Fibroblast of skin of abdomen (primary cell): ENCODE data around the gene SORCS2.

Source experiments
- DNase-seq: peaks from one replicate; pipeline ENCODE4 v3.0.0-alpha.2; 2013

The SORCS2 gene

DNA sequence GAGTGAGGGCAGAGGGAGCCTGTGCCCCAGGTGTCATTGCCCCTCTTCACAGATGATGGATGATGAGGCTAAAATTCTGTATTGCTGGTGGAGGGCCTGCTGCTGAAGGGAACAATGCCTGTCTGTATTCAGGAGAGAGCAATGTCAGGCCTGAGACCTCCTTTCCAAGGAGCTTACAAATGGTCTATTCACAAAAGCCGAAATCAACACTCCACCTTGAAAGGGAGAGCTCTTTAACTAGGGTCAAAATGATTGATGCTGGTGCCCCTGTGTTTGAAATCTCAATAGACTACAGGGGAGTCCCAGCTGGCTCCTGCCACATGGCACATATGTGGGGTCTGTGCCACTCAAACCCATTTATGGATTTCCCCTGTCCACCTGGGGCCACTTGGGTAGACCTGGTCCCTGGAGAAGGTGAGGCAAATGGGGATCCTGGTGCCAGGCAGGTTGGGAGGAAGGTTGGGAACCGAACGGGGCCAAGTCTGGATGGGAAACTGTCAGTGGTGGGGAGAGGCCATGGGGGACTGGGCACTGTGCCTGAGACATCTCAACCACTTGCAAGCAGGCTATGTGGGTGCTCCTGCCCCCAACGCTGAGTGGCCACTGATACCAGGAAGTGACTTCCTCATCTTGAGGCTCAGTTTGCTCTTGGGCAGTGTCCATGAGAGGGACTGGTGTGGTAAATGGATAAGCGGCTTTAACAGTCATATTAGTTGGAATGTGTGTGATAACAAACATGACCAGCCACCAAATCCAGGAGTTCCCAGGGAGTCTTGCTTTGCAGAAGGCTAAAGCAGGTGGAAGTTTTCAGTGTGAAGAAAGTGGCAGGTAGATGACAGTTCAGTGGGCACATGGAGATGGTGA lies 466.2 kb downstream of the SORCS2 start:
- DNase-seq, result no peak

DNA sequence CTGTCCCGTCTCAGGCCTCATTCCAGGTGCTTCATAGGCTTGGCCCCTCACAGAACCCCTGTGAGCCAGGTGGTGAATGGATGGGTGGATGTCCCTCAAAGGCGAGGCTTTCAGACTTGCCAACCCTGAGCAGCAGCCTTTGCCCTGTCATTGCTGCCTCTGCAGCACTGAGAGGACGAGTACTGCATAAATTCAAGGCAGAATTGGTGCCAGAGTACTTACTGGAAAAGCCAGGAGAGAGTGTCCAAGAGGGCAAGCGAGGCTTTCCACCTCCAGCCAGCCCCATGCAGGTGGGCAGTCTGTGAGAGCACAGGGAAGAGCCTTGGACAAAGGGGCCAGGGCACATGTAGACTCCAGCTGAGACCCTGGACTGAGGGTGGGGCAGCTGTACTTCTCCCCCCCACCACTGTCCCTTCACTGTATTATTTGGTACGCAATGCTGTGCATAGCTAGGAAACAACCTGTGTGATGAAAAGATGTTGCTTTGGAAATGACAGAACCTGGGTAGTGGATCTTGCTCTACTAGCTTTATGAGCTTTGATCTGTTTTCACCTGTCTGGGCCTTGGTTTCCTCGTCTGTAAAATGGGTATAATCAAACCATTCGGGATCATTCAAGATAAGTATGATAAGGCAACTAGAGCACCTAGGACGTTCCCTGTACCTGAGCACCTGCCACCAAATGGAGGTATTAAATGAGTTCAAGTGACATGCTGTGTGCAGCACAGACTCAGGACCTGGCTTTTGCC lies 467.3 kb downstream of the SORCS2 start:
- DNase-seq, result no peak

DNA sequence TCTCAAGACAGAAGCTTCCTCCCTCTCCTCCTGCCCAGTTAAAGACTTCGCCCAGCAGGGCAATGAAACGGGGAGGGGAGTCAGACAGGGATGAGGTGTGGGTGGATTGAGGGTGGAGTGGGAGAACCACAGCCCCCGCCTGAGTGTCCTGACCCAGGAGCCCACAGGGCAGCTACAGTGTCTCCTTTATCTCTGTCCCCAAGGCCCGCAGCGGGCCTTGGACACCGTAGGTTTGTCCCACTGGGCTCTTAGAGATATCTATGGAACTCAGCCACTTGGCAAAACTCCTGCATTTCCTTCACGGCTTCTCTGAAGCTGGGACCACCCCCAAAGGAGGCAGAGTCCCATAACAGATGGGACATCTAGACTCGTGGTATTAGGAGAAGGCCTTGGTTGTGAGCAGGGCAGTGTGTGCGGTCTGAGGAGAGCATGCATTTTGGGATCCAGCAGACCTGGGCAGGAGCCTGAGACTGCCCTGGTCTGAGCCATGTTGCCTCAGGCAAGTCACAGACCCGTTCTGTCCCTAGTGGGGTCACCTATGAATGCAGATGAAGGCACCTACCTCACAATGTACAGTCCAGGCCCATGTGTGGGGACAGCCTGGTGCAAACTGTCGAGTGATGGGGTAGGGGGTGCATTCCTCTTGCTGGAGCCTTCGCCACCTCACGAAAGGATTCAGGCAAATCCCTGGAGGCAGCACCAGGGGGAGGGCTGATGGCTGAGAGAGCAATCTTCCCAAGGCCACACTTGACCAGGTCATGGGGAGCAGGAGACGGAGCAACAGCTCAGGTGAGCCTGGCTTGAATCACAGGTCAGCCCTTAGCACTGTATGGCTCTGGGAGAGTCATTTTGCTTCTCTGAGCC lies 468.1 kb downstream of the SORCS2 start:
- no peak for DNase-seq

DNA sequence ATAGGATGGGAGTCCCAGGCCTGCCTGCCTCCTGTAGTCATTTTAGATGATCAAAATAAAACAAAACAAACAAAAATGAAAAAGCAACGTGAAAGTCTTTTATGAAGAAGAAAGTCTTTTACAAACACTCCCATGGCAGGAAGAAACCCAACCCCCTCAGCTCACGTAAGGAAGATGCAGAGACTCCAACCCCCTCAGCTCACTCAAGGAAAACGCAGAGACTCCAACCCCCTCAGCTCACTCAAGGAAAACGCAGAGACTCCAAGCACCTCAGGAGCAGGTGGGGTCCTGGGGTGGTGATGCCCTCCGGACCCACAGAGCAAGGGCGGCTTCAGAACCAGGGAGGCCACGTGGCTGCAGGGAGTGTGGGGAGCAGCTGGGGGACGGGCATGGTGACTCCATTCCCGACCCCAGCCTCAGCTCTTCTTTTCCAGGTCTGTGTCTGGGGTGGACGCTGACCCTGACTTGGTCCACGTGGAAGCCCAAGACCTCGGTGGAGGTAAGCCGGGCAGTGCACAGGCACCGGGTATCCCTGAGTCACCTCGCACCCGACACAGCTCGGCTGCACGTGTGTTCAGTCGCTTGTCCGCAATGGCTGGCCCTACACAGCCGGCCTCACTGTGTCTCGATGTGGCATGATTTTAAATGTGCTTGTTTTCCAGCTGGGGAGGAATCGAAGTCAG lies 468.9 kb downstream of the SORCS2 start:
- no peak for DNase-seq

DNA sequence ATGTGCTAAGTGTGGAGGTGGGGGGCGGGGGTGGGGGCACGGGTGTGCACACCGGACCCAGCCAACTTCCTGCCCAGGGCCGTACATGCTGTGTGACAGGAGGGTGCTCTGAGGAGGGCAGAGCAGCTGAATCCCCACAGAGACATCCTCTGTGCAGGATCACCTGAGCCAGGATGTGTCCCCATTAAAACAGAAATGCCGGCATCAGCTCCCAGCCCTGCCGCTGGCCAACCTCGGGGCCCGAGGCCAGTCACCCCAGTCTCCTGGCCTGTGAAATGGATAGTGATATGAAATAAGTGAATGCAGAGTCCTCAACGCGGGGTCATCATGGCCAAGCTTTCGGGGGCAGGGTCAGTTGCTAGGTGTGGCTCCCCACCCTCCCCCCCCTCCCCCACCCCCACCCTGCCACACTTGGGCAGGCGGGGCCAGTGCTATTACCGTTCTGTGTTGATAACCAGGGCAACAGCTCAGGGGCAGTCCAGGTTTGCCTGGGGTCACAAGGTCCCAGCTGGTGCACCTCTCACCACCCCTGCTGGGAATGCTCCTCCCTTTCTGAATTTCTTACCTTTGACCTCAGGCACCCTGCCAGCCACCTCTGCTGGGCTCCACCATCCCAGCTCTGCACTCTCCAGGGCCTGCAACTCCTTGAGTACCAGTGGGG lies 469.6 kb downstream of the SORCS2 start:
- no peak for DNase-seq

DNA sequence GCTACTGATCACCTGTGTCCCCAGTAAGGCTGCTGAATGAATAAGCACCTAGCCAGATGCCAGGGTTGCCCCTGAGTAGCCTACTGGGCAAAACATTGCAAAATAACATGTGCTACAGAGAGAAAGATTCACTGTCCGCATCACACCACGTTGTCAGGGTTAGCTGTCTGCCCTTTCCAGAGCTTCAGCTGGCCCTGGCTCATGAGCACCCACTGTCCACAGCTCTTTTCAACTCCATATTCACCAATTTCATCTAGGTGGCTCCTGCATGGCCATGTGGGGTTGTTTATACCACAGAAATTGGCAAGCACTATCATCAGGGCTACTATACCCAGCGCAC lies 470.1 kb downstream of the SORCS2 start:
- no peak for DNase-seq

DNA sequence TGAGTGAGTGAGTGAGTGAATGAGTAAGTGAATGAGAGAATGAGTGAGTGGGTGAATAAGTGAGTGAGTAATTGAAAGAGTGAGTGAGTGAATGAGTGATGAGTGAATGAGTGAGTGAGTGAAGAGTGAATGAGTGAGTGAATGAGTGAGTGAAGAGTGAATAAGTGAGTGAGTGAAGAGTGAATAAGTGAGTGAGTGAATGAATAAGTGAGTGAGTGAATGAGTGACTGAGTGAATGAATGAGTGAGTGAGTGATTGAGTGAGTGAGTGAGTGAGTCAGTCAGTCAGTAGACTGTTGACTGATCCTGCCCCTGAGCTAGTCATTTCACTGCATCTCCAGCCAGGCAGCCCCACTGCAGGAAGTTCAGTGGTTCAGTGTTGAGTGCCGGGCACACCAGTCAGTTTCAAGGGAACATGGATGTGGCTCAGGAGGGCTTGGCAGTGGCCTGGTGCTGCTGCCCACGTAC lies 470.8 kb downstream of the SORCS2 start:
- DNase-seq, result no peak

DNA sequence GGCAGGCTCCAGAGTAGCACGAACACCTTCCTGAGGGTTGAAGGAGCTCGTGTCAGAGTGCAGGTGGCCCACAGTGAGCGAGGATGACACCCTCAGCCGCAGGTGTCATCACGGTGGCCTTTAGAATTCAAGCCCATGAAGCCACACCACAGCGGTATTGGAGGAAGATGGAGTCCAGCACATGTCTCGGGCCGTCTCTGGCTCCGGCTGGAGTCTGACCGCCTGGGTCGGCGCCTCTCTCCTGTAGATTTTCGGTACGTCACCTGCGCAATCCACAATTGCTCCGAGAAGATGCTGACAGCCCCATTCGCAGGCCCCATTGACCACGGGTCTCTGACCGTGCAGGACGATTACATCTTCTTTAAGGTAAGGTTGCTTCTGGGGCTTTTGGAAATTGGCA lies 471.8 kb downstream of the SORCS2 start:
- no peak for DNase-seq

DNA sequence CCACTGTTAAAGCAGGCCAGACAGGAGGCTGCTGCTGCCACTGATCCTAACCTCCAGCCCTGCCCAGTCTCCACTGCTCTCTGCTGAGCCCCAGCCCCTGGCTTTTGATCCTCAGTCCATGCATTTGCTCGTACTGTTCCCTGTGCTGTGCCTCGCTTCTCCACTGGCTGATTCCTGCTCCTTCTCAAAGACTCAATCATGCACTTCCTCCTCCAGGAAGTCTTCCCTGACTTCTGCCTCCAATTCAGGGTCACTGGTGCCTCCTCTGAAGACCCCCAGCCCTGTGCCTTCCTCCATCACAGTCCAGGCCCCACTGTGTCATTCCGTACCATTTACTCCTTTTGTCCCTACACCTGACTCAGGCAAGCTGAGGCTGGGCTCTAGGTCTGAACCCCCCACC lies 473.0 kb downstream of the SORCS2 start:
- no peak for DNase-seq

DNA sequence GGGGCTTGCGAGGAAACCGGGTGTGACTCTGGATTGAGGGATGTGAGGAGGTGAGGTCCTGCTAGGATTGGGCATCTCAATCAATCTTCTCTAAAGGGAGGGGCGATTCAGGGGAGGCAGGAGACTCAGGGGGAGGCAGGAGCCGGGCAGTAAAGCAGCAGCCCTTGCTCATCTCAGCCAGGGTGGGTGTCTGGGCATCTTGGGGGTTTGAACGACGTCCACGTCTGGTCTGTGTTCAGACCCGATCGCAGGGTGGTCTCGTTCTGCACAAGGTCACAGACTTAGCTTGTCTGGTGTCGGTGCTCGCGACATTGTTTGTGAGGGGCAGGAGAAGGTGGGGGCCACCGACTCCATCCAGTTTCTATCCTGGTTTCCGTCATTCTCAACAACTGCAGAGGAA lies 473.7 kb downstream of the SORCS2 start:
- no peak for DNase-seq

DNA sequence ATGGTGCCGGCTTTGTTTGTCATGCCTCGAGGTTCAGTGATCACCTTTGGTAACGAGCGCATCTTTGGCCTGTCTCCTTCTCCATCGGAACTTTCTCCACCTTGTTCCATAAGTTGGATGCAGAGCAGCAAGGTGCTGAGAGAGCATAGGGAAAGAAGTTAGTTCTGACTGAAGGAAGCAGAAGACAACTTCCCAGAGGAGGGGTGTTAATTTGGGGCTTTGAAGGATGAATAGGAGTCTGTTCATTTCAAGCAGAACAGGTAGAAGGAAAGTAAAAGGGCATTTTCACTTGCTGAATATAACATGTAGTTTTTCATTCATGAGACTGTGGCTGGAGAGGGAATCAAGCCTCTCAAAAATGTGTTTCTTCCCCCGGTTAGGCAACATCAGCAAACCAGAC lies 474.4 kb downstream of the SORCS2 start:
- DNase-seq, result no peak

DNA sequence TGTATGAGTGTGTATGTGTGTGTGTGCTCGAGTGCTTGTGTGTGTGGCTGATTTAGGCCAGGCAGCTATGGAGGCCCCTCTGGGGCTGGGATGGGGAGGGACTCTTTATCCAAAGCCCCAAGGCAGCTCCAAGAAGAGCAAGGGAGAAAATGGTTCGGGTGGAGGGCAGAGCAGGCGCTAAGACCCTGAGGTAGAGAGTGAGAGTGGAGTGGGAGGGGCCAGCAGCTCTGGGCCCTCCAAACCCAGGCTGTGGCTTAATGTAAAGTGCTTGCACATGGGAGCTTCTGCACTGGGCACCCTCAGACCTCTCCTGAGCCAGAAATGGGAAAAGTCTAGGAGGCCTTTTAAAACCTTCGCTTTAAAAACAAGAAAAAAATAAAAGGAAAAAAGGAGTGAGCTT lies 475.9 kb downstream of the SORCS2 start:
- no peak for DNase-seq

DNA sequence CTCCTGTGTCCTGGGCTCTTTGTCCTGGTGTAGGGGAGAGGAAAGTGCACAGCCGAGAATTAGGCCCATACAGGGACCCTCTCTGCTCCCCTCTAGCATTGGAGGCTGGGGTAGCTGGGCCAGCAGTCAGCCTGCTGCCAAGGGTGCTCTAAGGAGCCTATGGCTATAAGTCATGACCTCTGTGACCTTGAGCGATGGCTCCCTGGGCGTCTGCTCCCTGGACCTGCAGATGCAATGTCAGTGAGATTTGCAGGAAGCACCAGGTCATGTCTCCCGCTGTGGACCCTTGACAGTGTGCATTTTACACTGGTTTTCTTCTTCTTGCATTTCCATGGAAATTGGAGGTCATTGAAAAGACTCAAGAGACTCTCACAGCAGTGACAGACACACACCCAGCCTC lies 476.5 kb downstream of the SORCS2 start:
- DNase-seq, result no peak

DNA sequence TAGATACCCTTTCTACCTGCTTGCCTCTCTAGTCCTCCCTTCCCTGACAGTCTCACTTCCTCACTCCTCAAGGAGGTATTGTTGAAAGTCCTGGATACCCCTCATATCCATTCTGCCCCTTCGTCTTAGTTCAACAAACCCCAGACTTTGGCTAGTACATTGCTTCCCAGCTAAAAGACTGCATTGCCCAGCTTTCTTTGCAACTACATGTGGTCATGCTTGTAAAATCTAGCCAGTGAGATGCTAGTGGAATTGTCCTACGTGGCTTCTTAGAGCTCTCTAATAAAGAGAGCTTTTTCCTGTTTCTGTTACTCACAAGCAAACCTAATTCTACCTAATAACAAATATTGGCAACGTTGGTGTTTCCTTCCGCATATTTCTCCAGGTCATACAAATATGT lies 480.3 kb downstream of the SORCS2 start:
- DNase-seq, result no peak

DNA sequence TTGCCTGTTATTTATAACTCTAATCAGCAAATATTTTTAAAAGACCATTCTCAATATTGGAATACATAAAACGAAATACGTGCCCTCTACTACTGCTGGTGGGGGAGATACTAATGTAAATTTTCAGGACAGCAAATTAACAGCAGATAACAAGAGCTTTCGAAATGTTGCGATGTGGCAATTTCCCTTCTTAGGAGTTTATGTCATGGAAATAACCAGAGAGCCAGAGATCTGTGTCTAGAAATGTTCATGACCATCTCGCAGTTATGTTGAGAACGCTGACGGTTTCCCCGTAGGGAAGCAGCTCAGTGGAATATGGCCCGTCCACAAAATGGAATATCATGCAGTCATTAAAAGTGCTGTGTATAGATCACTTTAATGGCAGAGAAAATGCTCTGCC lies 480.8 kb downstream of the SORCS2 start:
- no peak for DNase-seq

DNA sequence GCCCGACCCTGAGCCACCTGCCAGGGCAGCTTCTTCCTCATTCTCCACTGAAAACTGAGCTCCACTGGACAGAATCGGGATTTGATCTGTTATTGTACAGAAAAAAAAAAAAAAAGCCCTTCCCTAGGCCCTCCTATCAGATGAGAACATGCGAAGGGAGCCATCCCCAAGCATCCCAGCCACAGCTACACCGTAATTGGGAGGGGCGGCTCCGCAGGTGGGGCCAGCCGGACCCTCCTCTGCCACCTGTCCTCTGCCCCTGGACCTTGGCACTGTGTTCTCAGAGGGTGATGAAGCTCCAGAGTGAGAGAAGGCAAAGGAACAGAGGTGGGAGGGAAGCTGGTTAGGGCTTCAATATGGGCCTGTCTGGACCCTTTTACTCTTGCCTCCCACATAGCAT lies 482.4 kb downstream of the SORCS2 start:
- DNase-seq, result no peak

DNA sequence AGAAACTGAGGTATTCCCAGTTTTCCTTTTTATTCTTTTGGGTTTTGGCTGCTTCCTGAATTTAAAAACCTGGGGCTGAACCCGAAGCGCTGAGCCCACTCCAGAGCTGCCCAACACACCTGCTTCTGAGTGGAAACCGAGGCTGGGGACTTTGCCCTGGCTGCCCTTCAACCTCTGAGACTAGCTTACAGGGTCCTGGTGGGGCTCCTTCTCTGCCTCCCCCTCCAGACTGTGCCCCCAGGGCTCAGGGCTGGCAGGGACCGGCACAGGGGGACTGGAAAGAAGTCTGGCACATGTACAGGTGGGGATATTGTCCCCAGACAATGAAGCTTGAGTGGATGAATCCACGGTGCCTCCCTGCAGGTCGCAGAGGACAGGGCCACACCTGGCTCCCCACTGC lies 482.8 kb downstream of the SORCS2 start:
- no peak for DNase-seq

DNA sequence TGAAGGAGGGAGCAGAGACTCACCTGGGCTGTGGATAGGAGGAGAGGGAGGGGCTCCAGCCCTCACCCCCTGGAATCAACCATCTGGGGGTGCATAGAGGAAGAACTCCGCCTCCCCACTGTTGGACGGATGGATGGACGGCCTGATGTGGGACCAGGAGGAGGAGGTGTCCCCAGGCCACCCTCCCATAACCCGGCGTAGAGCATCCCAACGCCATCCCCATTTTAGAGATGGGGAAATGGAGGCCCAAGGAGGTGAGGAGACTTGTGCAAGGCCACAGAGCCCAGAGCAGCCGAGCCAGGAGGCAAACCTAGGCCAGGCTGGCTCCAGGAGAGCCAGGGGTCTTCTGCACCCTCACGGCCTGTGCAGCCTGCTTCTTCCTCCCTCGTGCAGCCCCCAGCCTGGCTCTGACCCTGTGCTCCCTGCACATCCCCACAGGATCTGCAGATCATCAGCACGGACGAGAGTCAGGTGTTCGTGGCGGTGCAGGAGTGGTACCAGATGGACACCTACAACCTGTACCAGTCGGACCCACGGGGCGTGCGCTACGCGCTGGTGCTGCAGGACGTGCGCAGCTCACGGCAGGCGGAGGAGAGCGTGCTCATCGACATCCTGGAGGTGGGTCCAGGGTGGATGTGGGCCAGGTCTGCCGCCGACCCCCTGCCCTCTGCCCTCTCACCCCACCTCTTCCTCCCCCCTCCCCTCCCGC lies 483.4 kb downstream of the SORCS2 start:
- DNase-seq, result no peak

DNA sequence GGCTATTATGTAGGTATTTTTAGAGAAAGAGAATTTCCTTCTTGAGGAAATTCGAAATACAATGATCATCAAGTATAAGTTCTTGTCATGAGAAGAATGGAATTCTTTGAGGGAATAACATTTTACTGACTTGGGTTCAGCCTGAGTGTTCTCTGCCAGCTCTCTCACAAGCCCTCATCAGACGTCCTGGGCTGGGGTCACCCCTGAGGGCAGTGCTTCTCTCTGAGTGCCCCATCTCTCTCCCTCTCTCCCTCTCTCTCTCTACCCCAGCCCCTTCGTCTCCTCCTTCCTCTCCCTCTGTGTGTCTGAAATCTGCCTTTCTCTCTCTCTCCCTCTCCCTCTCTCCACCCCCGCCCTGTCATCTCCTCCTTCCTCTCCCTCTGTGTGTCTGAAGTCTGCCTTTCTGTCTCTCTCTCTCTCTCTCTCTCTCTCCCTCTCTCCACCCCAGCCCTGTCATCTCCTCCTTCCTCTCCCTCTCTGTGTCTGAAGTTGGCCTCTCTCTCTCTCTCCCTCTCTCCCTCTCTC lies 484.1 kb downstream of the SORCS2 start:
- DNase-seq, result no peak

DNA sequence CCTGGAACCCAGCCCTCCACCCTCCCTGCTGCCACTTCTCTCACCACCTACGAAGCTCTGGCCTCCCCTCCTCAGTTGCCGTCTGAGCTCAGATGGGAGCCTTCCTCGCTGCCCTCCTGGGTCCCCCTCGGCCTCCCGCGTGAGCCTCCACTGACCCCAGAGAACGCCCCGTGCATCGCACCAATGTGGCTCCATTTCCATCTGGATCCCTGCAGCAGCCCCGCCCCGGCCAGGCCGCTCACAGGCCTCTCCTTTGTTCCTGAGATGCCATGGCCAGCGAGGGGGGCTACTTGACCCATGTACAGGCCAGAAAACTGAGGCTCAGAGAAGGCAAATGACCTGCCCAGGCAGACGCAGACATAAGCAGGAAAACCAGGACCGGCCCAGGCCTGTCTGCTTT lies 484.7 kb downstream of the SORCS2 start:
- no peak for DNase-seq

DNA sequence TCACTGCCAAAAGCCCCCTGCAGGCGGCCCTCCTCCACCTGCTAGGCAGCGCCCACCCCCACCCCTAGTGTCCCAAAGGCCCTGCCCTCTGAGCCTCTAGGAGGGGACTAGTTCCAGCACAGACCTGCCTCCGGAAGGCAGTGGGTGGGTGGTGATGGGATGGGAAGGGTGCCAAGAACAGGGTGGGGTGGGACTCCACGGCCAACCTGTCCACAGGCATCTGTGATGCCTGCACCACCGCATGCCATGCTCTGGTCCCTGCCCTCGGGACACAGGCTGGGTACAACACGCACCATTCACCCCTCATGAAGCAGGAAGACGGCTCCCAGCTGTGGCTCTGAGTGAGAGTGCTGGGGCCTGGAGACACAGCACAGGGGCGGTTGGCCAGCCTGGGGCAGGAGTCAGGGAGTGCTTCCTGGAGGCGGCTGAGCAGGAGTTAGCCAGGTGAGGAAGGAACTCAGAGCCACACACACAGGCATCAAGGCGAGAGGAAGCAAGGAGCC lies 485.5 kb downstream of the SORCS2 start:
- no peak for DNase-seq
